ENCODE data around the gene LRMDA.

DNA sequence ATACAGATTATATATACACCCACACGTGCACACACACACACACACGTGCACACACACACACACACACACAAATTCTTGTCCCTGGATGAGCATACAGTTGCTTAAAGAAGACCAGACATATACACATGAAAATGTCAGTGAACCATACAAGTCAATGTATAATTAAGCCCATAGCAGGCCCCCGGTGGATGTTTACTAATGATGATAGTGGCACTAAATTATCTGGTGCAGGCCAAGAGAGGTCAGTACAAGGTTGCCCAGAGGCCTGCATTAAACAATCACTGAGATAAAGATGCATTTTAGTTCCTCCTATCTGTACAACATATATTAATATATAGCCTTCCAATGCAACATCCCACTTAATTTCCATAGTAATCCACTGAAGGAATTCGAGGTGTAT, 860.5 kb downstream of the LRMDA start:
- no peak for TF ChIP-seq POLR2A (IDR thresholded peaks at IDR 0.05)
- TF ChIP-seq, protein P1, sequence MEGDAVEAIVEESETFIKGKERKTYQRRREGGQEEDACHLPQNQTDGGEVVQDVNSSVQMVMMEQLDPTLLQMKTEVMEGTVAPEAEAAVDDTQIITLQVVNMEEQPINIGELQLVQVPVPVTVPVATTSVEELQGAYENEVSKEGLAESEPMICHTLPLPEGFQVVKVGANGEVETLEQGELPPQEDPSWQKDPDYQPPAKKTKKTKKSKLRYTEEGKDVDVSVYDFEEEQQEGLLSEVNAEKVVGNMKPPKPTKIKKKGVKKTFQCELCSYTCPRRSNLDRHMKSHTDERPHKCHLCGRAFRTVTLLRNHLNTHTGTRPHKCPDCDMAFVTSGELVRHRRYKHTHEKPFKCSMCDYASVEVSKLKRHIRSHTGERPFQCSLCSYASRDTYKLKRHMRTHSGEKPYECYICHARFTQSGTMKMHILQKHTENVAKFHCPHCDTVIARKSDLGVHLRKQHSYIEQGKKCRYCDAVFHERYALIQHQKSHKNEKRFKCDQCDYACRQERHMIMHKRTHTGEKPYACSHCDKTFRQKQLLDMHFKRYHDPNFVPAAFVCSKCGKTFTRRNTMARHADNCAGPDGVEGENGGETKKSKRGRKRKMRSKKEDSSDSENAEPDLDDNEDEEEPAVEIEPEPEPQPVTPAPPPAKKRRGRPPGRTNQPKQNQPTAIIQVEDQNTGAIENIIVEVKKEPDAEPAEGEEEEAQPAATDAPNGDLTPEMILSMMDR (IDR thresholded peaks at IDR 0.05) = no peak

Data from adrenal gland (tissue), 5 donors.